Panc1 (cell line): ENCODE data around the gene FAM222B.
"Not testable (repeated sequence)": the region's sequence is repeated elsewhere in the genome, so short reads cannot be mapped to it uniquely, and the experiment has no call there.

Source experiments
- CTCF ChIP-seq: fragments of 450-650 bp; IDR thresholded peaks from 2 replicates; pipeline ENCODE4 v1.5.1; 2017; ENCODE audit warnings: mild to moderate bottlenecking
- POLR2AphosphoS5 ChIP-seq: IDR thresholded peaks from 2 replicates; pipeline ENCODE4 v1.6.1; 2012; ENCODE audit warnings: mild to moderate bottlenecking, low read depth, low read length, moderate library complexity

GRCh38 chr17:28836541-28836940 is 6.0 kb downstream of the FAM222B start:
- not testable (repeated sequence) for TF ChIP-seq CTCF, POLR2AphosphoS5
